Esophagus squamous epithelium (tissue), 5 donors: ENCODE measurements around the gene ADH1B. TPM values are rescaled to one million over a fixed set of nuclear protein-coding genes. Genes with fewer than 3 reads are reported as not detected.
A peak's percentile ranks its signal among the peaks of the same experiment; 100 is the strongest.
"Not testable (repeated sequence)": the region's sequence is repeated elsewhere in the genome, so short reads cannot be mapped to it uniquely, and the experiment has no call there.

Experiments
- DNase-seq: peaks from one replicate; lab custom pipeline; 2025; lab: John Stamatoyannopoulos, UW
- H3K27ac ChIP-seq, 4 donors: fragments of 200-600 bp; sonication (generic); one replicate each; pipeline ENCODE4 v1.5.1; 2016 to 2019; ENCODE audit warnings: mild to moderate bottlenecking in 1 of 4
- H3K27me3 ChIP-seq, 4 donors: fragments of 200-600 bp; sonication (generic); 1 replicate in 3 of 4; 2 replicates in 1 of 4; pipeline versions ENCODE4 v1.5.1 to v1.6.0; 2017 to 2021; ENCODE audit warnings: antibody characterized with exemption in 1 of 4
- H3K36me3 ChIP-seq, 3 donors: fragments of 200-600 bp; sonication (generic); one replicate each; pipeline ENCODE4 v1.5.1; 2016 to 2019
- H3K4me1 ChIP-seq, 3 donors: fragments of 200-600 bp; sonication (generic); one replicate each; pipeline ENCODE4 v1.5.1; 2017 to 2019
- H3K4me3 ChIP-seq, 4 donors: fragments of 200-600 bp; sonication (generic); 1 replicate in 3 of 4; 2 replicates in 1 of 4; pipeline ENCODE4 v1.5.1; 2016 to 2019; ENCODE audit warnings: mild to moderate bottlenecking in 2 of 4, moderate library complexity in 1 of 4
- H3K9me3 ChIP-seq, 3 donors: fragments of 200-600 bp; sonication (generic); one replicate each; pipeline ENCODE4 v1.5.1; 2016 to 2019
- CTCF ChIP-seq, 6 experiments: fragments of 450-650 bp in 4 of 6; fragments of 200-600 bp in 2 of 6; sonication (generic) in 2 of 6; IDR thresholded peaks; one replicate each; pipeline ENCODE4 v1.5.1; 2016 to 2019; ENCODE audit warnings: antibody characterized with exemption in 6 of 6, mild to moderate bottlenecking in 4 of 6, moderate library complexity in 4 of 6
- POLR2A ChIP-seq, 4 donors: fragments of 450-650 bp; IDR thresholded peaks; one replicate each; pipeline ENCODE4 v1.6.1; 2017; ENCODE audit warnings: antibody characterized with exemption in 4 of 4, mild to moderate bottlenecking in 4 of 4, moderate library complexity in 3 of 4
- WGBS, 2 donors: methylation state at CpG; one replicate each; pipeline ENCODE4 v1.1.5; 2018; 5-methylcytosine and 5-hydroxymethylcytosine counted together
- intact Hi-C: fragments of 100-400 bp; cut with DNase I; formaldehyde crosslinking; loops from one replicate; pipeline ENCODE4 v1.15.0; 2022
- total RNA-seq, 4 donors: library from RNA; depleted of rRNA; stranded (reverse); fragments of >200 nt; gene quantifications; one replicate each; pipeline ENCODE4 v1.1.0, GENCODE V29; 2016
- donor health status: DM: yes; HTN: yes; CAD: no.

The ADH1B gene
- total RNA-seq, 4 donors from 2014 or later, result 12.9 to 468 (median 181) TPM

- H3K27me3 ChIP-seq, result no peaks in the 10 kb centered on the region
- peaks cover 0 to 14% (median 6%) of the 10 kb centered on the region in 3 donors for H3K4me1 ChIP-seq
- H3K4me3 ChIP-seq, result peak within 1 kb of the TSS in 2 of 4 donors; percentile 16 to 21
- 36 to 42% methylated on average over 10 of the region's 10 CpGs for WGBS, 2 donors
- no peaks in the 10 kb centered on the region for H3K9me3 ChIP-seq
- no peak for TF ChIP-seq POLR2A (IDR thresholded peaks at IDR 0.05)
- H3K36me3 ChIP-seq, result no peaks in the 10 kb centered on the region
- peak within 1 kb of the TSS in 3 of 4 donors; percentile 11 to 48 (median 34) for H3K27ac ChIP-seq
- DNase-seq, result no peak
- intact Hi-C loops, result no loop called here
Observed at GRCh38 chr4:99352602-99353537, 31.7 kb upstream of the ADH1B start, which contains the start of gene ADH1C. Gene ADH1C (minus strand): TSS chr4:99352746. CDS start chr4:99352675, 71 bp downstream.

- Histone ChIP-seq H3K27me3 (no peaks in the 10 kb centered on the region), H3K36me3 (no peaks in the 10 kb centered on the region), H3K4me1 (peaks cover 0 to 14% (median 6%) of the 10 kb centered on the region in 3 donors), H3K4me3 (peak overlapping the region in 1 of 4 donors; percentile 16), H3K9me3 (no peaks in the 10 kb centered on the region), H3K27ac (no peak overlapping the region)
- WGBS, 2 donors, result 87 to 91% methylated on average over 2 of the region's 2 CpGs
- intact Hi-C loops, result no loop called here
- TF ChIP-seq POLR2A (IDR thresholded peaks at IDR 0.05), result no peak
- no peak for TF ChIP-seq CTCF (IDR thresholded peaks at IDR 0.05)
- no peak for DNase-seq
Observed at GRCh38 chr4:99351487-99351886, 30.3 kb upstream of the ADH1B start.

GRCh38 chr4:99349338-99349737 lies 28.1 kb upstream of the ADH1B start:
- Histone ChIP-seq H3K4me3 (no peak overlapping the region), H3K4me1 (peaks cover 0 to 14% (median 6%) of the 10 kb centered on the region in 3 donors), H3K9me3 (no peaks in the 10 kb centered on the region), H3K27me3 (no peaks in the 10 kb centered on the region), H3K36me3 (no peaks in the 10 kb centered on the region), H3K27ac (no peak overlapping the region)
- intact Hi-C loops, result no loop called here
- no peak for DNase-seq
- TF ChIP-seq POLR2A (IDR thresholded peaks at IDR 0.05), result no peak
- TF ChIP-seq CTCF (IDR thresholded peaks at IDR 0.05), result no peak

GRCh38 chr4:99342624-99343023 lies 21.4 kb upstream of the ADH1B start:
- intact Hi-C loops, H3K27ac ChIP-seq, DNase-seq, H3K4me1 ChIP-seq, H3K4me3 ChIP-seq, H3K9me3 ChIP-seq, H3K36me3 ChIP-seq, H3K27me3 ChIP-seq: not testable (repeated sequence)
- 69 to 92% methylated on average over 7 of the region's 7 CpGs for WGBS, 2 donors

- no peaks in the 10 kb centered on the region for H3K36me3 ChIP-seq
- no peak overlapping the region for H3K27ac ChIP-seq
- TF ChIP-seq POLR2A (IDR thresholded peaks at IDR 0.05) (no peak), CTCF (IDR thresholded peaks at IDR 0.05) (no peak)
- DNase-seq, result no peak
- no peaks in the 10 kb centered on the region for H3K4me1 ChIP-seq
- no peaks in the 10 kb centered on the region for H3K9me3 ChIP-seq
- WGBS, 2 donors, result 80 to 100% methylated on average over 1 of the region's 1 CpG
- H3K4me3 ChIP-seq, result no peak overlapping the region
- no peaks in the 10 kb centered on the region for H3K27me3 ChIP-seq
- intact Hi-C loops, result no loop called here
Observed at GRCh38 chr4:99341426-99341825, 20.2 kb upstream of the ADH1B start.

GRCh38 chr4:99339172-99339571 lies 18.0 kb upstream of the ADH1B start:
- intact Hi-C loops, result no loop called here

More at GRCh38 chr4:99339172-99339571, 18.0 kb upstream of the ADH1B start:
- WGBS, 2 donors, result 89 to 91% methylated on average over 3 of the region's 3 CpGs
- DNase-seq, result no peak
- no peaks in the 10 kb centered on the region for H3K4me1 ChIP-seq
- no peak overlapping the region for H3K4me3 ChIP-seq
- H3K36me3 ChIP-seq, result no peaks in the 10 kb centered on the region
- no peaks in the 10 kb centered on the region for H3K9me3 ChIP-seq
- H3K27me3 ChIP-seq, result no peaks in the 10 kb centered on the region
- TF ChIP-seq CTCF (IDR thresholded peaks at IDR 0.05) (no peak), POLR2A (IDR thresholded peaks at IDR 0.05) (no peak)
- no peak overlapping the region for H3K27ac ChIP-seq
